ENCODE data around the gene CETP. TPM values are rescaled to one million over a fixed set of nuclear protein-coding genes. Genes with fewer than 3 reads are reported as not detected.

CETP gene
- total RNA-seq, 1 experiment from 2014 or later = not detected

DNA sequence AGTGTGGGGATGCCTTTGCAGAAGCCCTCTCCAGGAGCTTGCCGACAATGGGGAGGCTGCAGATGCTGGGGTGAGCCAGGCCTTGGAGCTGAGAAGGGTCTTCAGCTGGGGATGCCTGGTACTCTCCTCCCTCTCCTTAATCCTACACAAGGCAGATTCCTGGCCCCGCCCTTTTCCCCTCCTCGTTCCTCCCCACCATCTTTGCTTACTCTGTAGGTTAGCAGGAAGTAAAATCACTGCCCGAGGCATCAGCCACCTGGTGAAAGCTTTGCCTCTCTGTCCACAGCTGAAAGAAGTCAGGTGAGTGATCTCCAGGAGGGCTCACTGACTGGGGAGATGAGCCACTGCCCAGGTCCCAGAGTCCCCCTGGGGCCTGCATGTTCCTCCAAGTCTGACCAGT lies 66.3 kb downstream of the CETP start:
- TF ChIP-seq EZH2phosphoT487 (IDR thresholded peaks at IDR 0.05; ENCODE audit: borderline replicate concordance, low read length) = no peak
- TF ChIP-seq, protein P1, sequence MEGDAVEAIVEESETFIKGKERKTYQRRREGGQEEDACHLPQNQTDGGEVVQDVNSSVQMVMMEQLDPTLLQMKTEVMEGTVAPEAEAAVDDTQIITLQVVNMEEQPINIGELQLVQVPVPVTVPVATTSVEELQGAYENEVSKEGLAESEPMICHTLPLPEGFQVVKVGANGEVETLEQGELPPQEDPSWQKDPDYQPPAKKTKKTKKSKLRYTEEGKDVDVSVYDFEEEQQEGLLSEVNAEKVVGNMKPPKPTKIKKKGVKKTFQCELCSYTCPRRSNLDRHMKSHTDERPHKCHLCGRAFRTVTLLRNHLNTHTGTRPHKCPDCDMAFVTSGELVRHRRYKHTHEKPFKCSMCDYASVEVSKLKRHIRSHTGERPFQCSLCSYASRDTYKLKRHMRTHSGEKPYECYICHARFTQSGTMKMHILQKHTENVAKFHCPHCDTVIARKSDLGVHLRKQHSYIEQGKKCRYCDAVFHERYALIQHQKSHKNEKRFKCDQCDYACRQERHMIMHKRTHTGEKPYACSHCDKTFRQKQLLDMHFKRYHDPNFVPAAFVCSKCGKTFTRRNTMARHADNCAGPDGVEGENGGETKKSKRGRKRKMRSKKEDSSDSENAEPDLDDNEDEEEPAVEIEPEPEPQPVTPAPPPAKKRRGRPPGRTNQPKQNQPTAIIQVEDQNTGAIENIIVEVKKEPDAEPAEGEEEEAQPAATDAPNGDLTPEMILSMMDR (conservative IDR thresholded peaks at IDR 0.05; ENCODE audit: low read depth, low read length) = no peak
- TF ChIP-seq EZH2 (IDR thresholded peaks at IDR 0.05; ENCODE audit: low read length, unreplicated experiment) = no peak
- no peaks in the 10 kb centered on the region for H3K36me3 ChIP-seq (ENCODE audit: low read depth, low read length)
- H4K20me1 ChIP-seq (ENCODE audit: low read length) = no peaks in the 10 kb centered on the region
- no peak overlapping the region for H3K4me2 ChIP-seq (ENCODE audit: low read length)
- H3K4me3 ChIP-seq (ENCODE audit: low read length) = no peak overlapping the region
- H3K27ac ChIP-seq (ENCODE audit: low read length) = no peak overlapping the region
- no peaks in the 10 kb centered on the region for H3K79me2 ChIP-seq (ENCODE audit: low read length)
- H3K4me1 ChIP-seq (ENCODE audit: insufficient read depth, low read length) = no peaks in the 10 kb centered on the region
- H2AFZ ChIP-seq (ENCODE audit: low read length) = no peak overlapping the region
- no peaks in the 10 kb centered on the region for H3K9me2 ChIP-seq (replicated peaks; ENCODE audit: low read length)
- no TSS peak for BruUV-seq (replicated peaks)
- DNase-seq (peak; percentile 2), ATAC-seq (no peak)
- POLR2A ChIA-PET (ENCODE audit: unreplicated experiment) = no interaction called here
- H3F3A ChIP-seq (ENCODE audit: low read length, unreplicated experiment) = no peaks in the 10 kb centered on the region
- intact Hi-C loops (cut with micrococcal nuclease) = no loop called here
- CTCF ChIA-PET = no interaction called here
- no peak overlapping the region for H3K9ac ChIP-seq (ENCODE audit: low read length)
- H3K27me3 ChIP-seq (ENCODE audit: low read length) = no peaks in the 10 kb centered on the region
- H3K9me3 ChIP-seq (ENCODE audit: low read length) = no peaks in the 10 kb centered on the region

DNA sequence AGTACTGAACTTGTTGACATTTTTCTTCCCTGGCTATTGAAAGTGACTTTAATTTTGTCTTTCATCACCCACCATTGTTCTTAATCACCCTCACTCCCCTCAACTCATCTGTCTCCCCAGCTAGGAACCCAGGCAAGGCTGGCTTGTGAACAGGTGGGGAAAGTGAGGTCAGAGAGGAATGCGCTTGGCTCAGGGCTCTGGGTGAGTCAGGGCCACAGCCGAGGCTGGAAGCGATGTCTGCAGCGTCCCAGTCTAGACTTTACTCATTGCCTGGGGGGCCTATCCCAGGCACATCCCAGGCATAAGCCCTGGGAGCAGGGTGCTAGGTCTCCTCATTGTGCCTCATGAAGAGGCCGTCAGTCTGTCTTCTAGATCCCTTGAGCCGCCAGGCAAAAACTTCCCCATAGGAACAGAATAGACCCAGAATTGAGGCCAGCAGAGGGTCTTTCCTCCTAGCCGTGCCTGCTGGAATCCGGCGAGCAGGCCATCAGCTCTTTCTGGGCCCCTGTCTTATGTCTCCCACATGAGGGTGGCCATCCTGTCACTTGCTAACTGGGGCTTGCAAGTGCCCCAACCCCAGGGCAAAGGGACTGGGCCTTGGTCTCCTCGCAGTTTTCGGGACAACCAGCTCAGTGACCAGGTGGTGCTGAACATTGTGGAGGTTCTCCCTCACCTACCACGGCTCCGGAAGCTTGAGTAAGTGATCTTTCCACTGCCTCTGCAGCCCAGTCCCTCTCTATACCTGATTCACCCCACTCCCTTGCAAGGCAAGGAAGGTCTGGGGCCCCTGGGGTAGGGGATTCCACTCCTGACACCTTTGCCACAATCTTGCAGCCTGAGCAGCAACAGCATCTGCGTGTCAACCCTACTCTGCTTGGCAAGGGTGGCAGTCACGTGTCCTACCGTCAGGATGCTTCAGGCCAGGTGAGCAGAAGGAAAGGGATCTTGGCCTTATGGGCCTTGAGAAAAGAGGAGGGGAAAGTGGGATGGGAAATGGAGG lies 67.7 kb downstream of the CETP start:
- ATAC-seq (no peak), DNase-seq (peak; percentile 2)
- Histone ChIP-seq H3K4me3 (ENCODE audit: low read length) (no peak overlapping the region), H3K27me3 (ENCODE audit: low read length) (no peaks in the 10 kb centered on the region), H3K9ac (ENCODE audit: low read length) (no peak overlapping the region), H3K36me3 (ENCODE audit: low read depth, low read length) (no peaks in the 10 kb centered on the region), H2AFZ (ENCODE audit: low read length) (no peak overlapping the region), H3K27ac (ENCODE audit: low read length) (no peak overlapping the region), H3K9me2 (replicated peaks; ENCODE audit: low read length) (no peaks in the 10 kb centered on the region), H3F3A (ENCODE audit: low read length, unreplicated experiment) (no peaks in the 10 kb centered on the region), H3K9me3 (ENCODE audit: low read length) (no peaks in the 10 kb centered on the region), H3K4me1 (ENCODE audit: insufficient read depth, low read length) (no peaks in the 10 kb centered on the region), H3K79me2 (ENCODE audit: low read length) (no peaks in the 10 kb centered on the region), H3K4me2 (ENCODE audit: low read length) (no peak overlapping the region), H4K20me1 (ENCODE audit: low read length) (no peaks in the 10 kb centered on the region)
- intact Hi-C loops (cut with micrococcal nuclease) = no loop called here
- TF ChIP-seq EZH2phosphoT487 (IDR thresholded peaks at IDR 0.05; ENCODE audit: borderline replicate concordance, low read length) (no peak), EZH2 (IDR thresholded peaks at IDR 0.05; ENCODE audit: low read length, unreplicated experiment) (no peak)
- TF ChIP-seq, protein P1 (conservative IDR thresholded peaks at IDR 0.05; ENCODE audit: low read depth, low read length) = no peak
- CTCF ChIA-PET = interaction anchor here (0.5 kb wide), 1 partner anchor 146 kb away, joined by 5 read pairs; no protein-coding TSS in a partner anchor
- POLR2A ChIA-PET (ENCODE audit: unreplicated experiment) = interaction anchor here (0.5 kb wide), 1 partner anchor 9 kb away, joined by 3 read pairs; no protein-coding TSS in a partner anchor
- no TSS peak for BruUV-seq (replicated peaks)

All from PC-3 (cell line).